NCI-H187 (cell line): ENCODE measurements around the gene MRPL41.
"Not testable (repeated sequence)": the region's sequence is repeated elsewhere in the genome, so short reads cannot be mapped to it uniquely, and the experiment has no call there.

Experiments
- DNase-seq, 2 experiments: peaks; one replicate each; lab custom pipeline; 2025; lab: John Stamatoyannopoulos, UW

Gene MRPL41

DNA sequence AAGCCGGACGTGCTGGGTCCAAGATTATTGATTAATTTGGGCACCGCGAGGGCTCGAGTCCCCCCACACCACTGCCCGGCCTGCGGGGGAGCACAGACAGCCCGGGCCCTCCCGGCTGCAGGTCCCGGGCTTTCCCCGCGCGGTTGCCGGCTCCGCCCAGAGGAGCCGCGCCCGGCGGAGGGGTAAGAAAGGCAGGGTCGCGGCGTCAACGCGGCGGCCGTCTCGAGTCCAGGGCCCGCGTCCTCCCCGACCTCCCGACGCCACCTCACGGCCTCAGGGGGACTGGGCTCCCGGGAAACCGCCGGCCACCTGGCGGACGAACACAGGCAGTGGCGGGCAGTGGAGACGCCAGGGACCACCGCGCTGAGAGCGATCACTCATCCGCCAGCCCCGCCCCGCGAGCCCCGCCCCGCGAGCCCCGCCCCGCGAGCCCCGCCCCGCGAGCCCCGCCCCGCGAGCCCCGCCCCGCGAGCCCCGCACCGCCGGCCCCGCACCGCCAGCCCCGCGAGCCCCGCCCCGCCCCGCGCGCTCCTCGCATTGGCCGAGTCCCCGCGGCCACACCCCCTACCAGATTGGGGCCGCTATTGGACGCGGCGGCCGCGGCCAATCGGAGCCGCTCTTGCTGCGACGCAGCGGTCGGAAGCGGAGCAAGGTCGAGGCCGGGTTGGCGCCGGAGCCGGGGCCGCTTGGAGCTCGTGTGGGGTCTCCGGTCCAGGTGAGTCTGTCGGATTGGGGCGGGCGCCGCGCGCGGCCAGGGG is at the start of gene MRPL41:
TSS of gene MRPL41 (plus strand) at position 616 of the 758 bp plus-strand sequence. CDS start 203 bp downstream, outside the sequence.
- DNase-seq, result peak; percentile 31 to 48

DNA sequence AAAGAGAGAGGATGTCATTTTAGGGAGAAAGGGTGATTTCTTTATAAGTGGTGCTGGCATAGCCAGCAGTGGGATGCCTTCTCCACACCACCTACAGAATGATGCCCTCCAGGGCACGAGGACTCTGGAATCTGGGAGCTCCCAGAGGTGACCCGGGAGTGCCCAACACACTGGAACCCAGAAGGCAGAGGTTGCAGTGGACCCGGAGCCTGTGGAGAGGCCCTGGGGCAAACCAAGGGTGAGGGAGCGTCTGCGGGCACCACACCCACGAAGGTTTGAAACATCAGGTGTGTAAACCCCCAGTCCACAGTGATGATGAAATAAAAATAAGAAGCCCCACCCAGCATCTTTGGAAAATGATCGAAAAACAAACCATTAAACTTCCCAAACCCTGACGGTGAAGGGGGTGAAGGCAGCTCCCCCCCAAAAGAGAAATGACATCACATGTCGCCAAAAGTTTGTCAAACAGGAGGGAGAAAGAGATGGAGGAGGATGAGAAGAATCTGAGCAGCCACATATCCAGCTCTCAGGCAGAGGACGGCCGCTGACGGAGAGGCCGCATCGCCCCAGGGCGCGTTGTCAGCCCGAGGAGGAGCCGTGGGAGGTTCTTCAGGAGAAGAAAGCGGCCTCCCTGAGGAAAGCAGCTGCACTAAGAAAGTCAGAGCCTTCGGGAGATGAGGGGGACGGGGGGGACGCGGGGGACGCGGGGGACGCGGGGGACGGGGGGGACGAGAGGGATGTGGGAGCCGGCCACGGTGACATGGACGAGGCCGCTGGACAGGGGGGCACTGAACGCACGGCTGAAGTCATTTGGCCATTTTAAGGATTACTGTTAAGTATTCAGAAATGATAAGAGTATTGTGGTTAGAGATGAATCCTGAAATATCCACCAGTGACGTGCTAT is 49.4 kb upstream of the MRPL41 start:
- no peak for DNase-seq

DNA sequence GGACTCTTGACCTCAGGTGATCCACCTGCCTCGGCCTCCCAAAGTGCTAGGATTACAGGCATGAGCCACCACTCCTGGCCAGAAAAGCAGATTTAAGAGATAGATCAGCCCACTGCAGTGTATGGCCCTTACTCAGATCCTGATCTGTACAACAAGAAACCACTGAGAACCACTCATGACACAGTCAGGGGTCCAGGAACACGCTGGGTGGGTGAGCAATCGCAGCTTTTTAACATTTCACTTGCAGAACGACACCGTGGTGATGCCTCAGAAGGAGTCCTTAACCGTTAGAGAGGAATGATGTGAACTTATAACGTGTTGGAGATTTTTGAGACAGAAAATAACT is 47.3 kb upstream of the MRPL41 start:
- no peak for DNase-seq

DNA sequence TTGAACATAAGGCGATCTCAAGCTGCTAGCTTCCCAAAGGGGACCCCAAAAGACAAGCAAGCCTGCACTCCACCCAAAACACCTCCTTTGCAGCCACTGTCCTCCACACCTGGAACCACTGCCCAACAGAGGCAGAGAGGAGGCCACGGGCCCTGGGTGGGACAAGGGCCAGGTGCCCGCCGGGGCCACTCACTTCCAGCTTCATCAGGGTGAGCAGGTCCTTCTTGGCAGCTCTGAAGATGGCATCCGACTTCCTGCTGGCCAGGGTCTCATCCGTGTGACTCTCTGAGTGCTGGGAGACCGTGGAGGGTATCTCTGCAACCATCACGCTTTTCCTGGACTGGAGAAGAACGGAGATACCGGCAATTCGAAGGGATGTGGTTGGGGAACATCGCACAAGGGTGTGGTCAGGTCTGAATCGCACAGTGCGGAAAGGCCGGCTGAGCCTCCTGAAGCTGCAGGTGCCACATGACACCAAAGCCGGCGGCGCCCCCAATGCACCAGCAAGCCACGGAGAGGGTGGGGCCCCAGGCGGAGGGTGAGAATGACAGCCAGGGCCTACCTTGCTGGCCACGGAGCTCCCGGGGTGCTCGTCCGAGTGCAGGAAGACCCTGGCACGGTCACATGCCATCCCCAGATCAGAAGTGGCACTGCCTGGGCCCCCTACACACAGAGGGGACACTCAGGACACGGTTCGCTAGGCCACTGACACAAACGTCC is 46.1 kb upstream of the MRPL41 start:
- no peak for DNase-seq

DNA sequence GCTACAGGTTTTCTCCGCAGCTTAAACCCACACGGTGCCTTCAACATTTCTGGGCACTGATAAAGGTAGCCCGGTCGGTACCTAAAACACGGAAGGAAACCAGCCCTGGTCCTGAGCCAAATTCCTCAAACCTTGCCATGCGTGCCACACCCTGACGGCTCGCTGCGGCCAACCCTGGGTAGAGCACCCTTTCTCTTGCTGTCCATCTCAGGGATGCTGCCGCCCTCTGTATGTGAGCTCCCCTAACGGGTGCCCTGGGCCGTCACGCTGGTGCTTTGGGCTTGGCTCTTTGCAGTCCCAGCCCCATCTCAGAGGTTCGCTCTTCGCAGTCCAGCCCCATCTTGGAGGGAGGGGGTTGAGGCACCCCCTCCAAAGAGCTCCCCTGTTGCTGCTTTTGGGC is 45.4 kb upstream of the MRPL41 start:
- no peak for DNase-seq

DNA sequence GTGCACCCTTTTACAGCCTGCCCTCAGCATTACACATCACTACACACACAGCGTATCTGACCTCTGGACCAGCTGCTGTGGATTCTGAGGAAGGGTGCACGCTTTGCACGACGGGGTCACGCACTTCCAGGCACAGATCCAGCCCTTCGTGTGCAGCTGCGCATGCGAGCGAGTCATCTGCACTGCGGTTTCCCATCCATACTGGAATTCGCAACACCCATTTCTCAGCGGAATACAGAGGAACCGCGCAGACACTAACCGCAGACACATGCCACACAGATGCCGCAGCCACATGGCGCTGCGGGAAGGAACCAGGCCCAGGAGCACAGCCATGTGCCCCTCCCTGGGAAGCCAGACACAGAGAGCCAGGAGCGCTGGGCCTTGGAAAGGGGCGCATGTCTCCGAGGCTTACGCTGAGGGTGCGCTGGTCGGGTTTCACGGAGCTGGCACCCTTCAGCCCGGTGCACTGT is 44.9 kb upstream of the MRPL41 start:
- no peak for DNase-seq

DNA sequence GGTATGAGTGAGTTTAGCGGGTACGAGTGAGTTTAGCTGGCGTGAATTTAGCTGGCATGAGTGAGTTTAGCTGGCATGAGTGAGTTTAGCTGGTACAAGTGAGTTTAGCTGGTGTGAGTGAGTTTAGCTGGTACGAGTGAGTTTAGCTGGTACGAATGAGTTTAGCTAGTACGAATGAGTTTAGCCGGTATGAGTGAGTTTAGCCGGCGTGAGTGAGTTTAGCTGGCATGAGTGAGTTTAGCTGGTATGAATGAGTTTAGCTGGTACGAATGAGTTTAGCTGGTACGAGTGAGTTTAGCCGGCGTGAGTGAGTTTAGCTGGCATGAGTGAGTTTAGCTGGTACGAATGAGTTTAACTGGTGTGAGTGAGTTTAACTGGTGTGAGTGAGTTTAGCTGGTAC is 42.5 kb upstream of the MRPL41 start:
- DNase-seq, result no peak

DNA sequence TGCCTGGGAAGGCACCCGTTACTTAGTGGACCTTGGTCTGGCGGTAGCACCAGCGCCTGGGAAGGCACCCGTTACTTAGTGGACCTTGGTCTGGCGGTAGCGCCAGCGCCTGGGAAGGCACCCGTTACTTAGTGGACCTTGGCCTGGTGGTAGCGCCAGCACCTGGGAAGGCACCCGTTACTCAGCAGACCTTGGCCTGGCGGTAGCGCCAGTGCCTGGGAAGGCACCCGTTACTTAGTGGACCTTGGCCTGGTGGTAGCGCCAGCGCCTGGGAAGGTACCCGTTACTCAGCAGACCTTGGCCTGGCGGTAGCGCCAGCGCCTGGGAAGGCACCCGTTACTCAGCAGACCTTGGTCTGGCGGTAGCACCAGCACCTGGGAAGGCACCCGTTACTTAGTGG is 40.6 kb upstream of the MRPL41 start:
- not testable (repeated sequence) for DNase-seq

DNA sequence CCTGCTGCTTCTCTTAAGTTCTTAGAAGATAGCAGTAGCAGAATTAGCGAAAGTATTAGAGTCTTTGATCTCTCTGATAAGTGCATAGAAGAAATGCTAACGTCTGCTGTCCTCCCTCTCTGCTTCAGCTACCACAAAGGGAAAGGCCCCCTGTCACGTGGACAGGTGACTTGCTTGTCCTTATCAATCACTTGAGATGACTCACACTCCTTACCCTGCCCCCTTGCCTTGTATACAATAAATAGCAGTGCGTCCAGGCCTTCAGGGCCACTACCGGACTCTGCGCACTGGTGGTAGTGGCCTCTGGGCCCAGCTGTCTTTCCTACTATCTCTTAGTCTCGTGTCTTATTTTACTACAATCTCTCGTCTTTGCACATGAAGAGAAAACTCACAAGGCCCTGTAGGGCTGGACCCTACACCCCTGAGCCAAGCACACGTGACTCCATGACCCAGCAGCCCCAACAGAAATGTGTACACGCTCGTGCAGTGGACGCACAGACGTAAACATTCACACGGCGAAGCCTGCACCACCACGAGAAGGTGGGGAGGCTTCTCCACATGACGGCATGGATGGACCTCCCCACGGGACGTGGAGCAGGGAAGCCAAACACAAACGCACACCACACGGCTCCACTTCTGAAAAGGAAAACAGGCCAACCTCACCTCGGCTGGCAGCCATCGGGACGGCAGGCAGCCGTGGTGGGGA is 39.8 kb upstream of the MRPL41 start:
- no peak for DNase-seq

DNA sequence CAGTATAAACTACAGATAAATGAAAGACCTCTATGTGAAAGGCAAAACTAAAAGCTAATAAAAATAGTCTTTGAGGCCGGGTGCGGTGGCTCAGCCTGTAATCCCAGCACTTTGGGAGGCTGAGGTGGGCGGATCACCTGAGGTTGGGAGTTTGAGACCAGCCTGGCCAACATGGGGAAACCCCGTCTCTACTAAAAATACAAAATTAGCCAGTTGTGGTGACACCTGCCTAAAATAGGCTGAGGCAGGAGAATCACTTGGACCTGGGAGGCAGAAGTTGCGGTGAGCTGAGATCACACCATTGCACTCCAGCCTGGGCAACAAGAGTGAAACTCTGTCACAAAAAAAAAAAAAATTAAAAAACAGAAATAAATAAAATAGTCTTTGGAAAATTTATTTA is 38.5 kb upstream of the MRPL41 start:
- not testable (repeated sequence) for DNase-seq

DNA sequence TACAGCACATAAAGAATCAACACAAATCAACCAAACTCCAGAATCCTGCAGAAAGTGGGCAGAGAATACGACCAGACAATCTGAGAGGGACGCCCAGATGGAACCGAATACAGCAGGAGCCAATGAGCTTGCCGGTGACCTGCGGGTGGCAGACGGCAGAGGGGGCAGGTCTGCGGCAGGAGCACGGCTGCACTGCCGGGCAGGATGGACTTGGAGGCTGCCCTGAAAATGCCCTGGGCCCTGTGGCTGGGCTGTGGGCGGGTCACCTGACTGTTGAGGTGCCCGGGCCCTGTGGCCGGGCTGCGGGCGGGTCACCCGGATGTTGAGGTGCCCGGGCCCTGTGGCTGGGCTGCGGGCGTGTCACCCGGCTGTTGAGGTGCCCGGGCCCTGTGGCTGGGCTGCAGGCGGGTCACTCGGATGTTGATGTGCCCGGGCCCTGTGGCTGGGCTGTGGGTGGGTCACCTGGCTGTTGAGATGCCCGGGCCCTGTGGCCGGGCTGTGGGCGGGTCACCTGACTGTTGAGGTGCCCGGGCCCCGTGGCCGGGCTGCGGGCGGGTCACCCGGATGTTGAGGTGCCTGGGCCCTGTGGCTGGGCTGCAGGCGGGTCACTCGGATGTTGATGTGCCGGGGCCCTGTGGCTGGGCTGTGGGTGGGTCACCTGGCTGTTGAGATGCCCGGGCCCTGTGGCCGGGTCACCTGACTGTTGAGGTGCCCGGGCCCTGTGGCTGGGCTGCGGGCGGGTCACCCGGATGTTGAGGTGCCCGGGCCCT is 37.7 kb upstream of the MRPL41 start:
- DNase-seq, result not testable (repeated sequence)

DNA sequence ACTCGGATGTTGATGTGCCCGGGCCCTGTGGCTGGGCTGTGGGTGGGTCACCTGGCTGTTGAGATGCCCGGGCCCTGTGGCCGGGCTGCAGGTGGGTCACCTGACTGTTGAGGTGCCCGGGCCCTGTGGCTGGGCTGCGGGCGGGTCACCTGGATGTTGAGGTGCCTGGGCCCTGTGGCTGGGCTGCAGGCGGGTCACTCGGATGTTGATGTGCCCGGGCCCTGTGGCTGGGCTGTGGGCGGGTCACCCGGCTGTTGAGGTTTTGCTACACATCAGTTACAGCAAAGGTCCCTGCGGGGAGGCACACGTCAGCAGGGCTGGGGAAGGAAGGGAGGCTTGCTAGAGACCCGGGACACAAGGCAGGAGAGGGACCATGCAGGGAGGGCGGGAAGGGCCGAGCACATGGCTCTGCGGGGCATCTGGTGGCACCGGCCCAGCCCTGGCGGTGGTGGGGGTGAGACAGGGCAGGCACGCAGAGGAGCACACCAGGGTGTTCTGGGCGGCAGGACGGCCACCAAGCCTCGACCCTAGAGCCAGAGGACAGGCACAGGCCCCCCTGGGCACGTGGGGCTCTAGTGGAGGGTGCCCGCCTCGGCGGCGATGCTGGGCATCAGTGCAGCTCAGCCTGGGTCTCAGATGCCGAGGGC is 36.9 kb upstream of the MRPL41 start:
- no peak for DNase-seq

DNA sequence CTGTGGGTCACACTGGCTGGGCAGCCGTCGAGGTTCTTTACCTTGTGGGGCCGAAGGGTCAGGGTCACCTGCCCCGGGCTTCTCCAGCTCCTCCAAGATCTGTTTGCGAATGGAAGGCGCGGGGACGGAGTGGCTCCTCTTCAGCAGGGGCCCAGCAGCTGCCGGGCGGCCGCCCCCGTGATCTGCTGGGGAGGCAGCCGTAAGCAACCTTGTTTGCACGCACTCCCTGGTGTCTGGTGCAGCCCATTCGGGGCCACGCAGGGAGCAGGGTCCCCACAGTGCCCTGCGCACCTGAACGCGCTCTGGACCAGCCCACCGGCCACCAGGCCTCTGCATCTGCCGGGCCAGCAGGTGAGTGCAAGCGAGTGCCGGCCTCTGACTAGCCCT is 36.3 kb upstream of the MRPL41 start:
- DNase-seq, result no peak

DNA sequence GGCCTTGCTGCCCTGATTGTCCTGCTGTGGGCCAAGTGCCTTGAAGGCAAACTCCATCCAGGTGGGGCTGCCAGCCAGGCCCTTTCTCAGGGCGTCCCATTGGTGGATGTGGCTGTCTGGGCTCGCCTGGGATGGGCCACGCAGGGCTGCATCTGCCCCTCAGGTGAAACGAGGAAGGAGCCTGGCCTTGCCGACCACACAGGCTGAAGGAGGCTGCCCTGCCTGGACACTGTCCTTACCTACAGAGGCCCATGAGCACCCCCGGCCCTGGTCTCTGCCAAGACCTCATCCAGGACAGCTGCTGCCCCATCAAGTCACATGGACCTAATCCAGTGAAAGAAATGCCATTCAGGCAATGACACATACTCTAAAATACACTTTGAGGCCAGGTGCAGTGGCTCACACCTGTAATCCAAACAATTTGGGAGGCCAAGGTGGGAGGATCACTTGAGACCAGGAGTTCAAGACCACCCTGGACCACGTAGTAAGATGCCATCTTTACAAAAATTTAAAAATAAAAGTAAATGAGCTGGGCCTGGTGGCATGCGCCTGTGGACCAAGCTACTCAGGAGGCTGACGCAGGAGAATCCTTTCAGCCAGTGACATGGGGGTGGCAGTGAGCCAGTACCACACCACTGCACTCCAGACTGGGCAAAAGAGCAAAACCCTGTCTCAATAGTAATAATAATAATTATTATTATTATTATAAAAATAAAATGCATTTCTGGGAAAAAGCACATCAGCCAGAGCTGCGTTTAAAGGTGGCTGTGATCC is 35.3 kb upstream of the MRPL41 start:
- no peak for DNase-seq

DNA sequence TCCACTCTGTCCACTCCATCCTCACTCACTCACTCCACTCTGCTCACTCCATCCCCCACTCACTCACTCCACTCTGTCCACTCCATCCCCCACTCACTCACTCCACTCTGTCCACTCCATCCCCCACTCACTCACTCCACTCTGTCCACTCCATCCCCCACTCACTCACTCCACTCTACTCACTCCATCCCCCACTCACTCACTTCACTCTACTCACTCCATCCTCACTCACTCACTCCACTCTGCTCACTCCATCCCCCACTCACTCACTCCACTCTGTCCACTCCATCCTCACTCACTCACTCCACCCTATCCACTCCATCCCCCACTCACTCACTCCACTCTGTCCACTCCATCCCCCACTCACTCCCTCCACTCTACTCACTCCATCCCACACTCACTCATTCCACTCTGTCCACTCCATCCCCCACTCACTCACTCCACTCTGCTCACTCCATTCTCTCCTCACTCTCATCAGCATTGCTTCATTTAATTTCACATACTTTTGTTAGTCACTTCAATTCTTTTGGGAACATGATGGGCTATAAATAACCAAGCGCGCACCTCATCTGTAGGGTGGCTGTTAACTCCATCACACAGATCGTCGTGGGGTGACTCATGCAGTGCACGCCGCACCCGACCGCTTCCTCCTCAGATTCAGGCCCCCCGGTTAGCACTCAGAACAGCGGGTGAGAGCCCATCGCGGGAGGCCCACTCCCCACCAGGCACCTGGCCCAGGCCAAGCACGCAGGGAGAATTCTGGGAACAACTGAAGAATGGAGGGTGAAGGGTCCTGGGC is 32.8 kb upstream of the MRPL41 start:
- not testable (repeated sequence) for DNase-seq

DNA sequence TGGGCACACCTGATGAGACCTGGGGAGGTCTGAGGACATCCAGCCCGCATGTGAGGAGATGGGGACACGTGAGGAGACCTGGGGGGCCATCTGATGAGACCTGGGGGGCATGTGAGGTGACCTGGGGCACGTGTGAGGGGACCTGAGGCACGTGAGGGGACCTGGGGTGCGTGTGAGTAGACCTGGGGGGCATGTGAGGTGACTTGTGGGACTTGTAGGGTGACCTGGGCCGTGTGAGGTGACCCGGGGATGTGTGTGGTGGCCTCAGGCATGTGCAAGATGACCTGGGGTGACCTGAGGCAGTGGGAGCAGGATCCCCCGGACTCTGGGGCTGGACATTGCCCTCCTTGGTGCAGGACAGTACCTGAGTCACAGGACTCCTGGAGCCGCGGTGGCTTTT is 32.1 kb upstream of the MRPL41 start:
- no peak for DNase-seq

DNA sequence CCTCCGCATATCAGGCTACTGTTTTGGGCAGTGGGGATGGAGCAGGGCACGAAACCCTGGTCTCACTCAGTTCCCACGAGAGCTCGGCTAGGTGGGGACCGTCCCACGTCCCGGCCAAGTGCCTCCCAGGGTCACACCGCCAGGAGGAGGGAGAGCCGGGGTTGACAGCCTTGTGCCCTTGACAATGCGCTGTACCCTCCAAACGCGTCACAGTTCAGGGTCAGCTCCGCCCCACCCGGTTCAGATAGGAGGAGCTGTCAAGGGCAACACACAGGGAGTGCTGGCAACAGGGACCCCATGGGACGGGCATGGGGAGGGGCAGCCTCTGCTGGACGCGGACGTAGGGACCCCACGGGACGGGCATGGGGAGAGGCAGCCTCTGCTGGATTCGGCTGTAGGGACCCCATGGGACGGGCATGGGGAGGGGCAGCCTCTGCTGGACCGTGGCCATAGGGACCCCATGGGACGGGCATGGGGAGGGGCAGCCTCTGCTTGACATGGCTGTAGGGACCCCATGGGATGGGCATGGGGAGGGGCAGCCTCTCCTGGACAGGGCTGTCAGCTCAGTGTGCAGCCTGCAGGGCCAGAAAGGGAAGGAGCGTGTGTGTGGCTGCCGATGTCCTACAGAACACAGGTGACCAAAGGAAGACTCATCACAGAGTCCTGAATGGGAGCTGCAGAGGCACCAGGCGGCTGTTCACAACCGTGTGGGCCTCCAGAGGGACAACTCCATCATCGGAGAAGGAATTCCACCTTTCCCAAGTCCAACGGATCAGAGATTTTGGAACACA is 30.9 kb upstream of the MRPL41 start:
- DNase-seq, result no peak

DNA sequence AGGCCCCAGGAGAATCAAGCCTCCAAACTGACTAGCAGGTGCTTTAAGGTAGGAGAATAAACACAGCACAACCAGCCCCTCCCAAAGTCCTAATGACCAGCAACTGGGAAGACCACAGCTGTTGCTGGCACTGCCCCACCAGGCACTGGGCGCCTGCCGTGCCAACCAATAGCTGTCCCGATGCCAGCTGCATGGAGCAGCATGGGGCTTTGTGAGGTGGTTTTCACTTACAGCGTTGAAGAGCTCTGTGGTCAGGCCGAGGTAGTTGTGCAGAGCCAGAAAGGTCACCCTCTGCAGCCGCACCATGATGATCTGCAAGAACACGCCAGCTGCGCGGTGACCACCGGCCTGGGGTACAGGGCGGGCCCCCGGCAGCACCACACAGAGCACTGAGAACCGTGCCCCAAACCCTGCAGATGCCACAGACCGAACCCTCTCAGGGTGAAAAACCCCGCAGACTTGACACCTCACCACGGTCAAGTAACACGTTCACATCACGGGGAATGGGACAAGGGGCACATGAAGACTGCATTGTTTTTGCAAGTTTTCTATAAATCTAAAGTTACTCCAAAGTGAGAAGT is 30.2 kb upstream of the MRPL41 start:
- no peak for DNase-seq
